ENCODE results near the gene LIAS.

- TF ChIP-seq, protein P1, sequence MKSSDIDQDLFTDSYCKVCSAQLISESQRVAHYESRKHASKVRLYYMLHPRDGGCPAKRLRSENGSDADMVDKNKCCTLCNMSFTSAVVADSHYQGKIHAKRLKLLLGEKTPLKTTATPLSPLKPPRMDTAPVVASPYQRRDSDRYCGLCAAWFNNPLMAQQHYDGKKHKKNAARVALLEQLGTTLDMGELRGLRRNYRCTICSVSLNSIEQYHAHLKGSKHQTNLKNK (CRISPR knock-in tag; IDR thresholded peaks at IDR 0.05), result no peak
- TF ChIP-seq ETV6 (CRISPR knock-in tag; IDR thresholded peaks at IDR 0.05) (no peak), CTCF (IDR thresholded peaks at IDR 0.05) (no peak), FOXK1 (CRISPR knock-in tag; IDR thresholded peaks at IDR 0.05) (no peak), CREM (CRISPR knock-in tag; IDR thresholded peaks at IDR 0.05) (no peak), ZNF232 (CRISPR knock-in tag; IDR thresholded peaks at IDR 0.05) (no peak), SMAD4 (CRISPR knock-in tag; IDR thresholded peaks at IDR 0.05) (no peak), GABPB1 (CRISPR knock-in tag; IDR thresholded peaks at IDR 0.05) (no peak), ATF1 (CRISPR knock-in tag; IDR thresholded peaks at IDR 0.05) (no peak), RORB (CRISPR knock-in tag; IDR thresholded peaks at IDR 0.05) (no peak), TCF7 (CRISPR knock-in tag; IDR thresholded peaks at IDR 0.05; ENCODE audit: low read depth) (no peak), ZNF121 (CRISPR knock-in tag; IDR thresholded peaks at IDR 0.05) (no peak)
- TF ChIP-seq, protein P2, sequence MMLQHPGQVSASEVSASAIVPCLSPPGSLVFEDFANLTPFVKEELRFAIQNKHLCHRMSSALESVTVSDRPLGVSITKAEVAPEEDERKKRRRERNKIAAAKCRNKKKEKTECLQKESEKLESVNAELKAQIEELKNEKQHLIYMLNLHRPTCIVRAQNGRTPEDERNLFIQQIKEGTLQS (CRISPR knock-in tag; conservative IDR thresholded peaks at IDR 0.05), result no peak
- TF ChIP-seq, protein P3, sequence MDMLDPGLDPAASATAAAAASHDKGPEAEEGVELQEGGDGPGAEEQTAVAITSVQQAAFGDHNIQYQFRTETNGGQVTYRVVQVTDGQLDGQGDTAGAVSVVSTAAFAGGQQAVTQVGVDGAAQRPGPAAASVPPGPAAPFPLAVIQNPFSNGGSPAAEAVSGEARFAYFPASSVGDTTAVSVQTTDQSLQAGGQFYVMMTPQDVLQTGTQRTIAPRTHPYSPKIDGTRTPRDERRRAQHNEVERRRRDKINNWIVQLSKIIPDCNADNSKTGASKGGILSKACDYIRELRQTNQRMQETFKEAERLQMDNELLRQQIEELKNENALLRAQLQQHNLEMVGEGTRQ (CRISPR knock-in tag; IDR thresholded peaks at IDR 0.05), result no peak
These were observed 31.5 kb downstream of the LIAS start for GRCh38 chr4:39490322-39490721.
